GM12878 (cell line): Measurements from ENCODE around the gene ATP5ME. TPM values are rescaled to one million over a fixed set of nuclear protein-coding genes. Genes with fewer than 3 reads are reported as not detected.

ENCODE experiments used
- ATAC-seq: fragments of 200-7000 bp; cut with Tn5 transposase; 3 replicates; pipeline ENCODE4 v1.9.1; 2020; ENCODE audit warnings: mild to moderate bottlenecking, moderate library complexity
- BruUV-seq: library from RNA; stranded (reverse); fragments of 400-500 nt; replicated peaks from 2 replicates; lab custom pipeline; 2021; lab: Mats Ljungman, UMichigan
- CTCF ChIA-PET: fragments of 300-600 bp; sonication (Branson Sonifier 250); formaldehyde crosslinking; extraction: SDS; loops from one replicate; lab custom pipeline; 2021; ENCODE audit warnings: inconsistent platforms; lab: Yijun Ruan, JAX
- POLR2A ChIA-PET: fragments of 350-600 bp; formaldehyde crosslinking; extraction: SDS; loops from one replicate; lab custom pipeline; 2021; ENCODE audit warnings: inconsistent platforms; lab: Charles Lee
- RAD21 ChIA-PET: fragments of 300-600 bp; sonication (Branson Sonifier 250); formaldehyde crosslinking; loops from one replicate; lab custom pipeline; 2023; ENCODE audit warnings: antibody characterized with exemption; ENCODE audit not compliant: unreplicated experiment; lab: Charles Lee
- SMC1A ChIA-PET: fragments of 300-600 bp; sonication (Branson Sonifier 250); formaldehyde crosslinking; loops from one replicate; lab custom pipeline; 2023; ENCODE audit not compliant: unreplicated experiment, uncharacterized antibody; lab: Charles Lee
- DNase-seq: peaks from one replicate; pipeline ENCODE4 v3.0.0-alpha.2; 2011; ENCODE audit warnings: low read depth, low spot score
- FAIRE-seq: peaks from 3 replicates; lab custom pipeline; 2011; peaks lifted over from hg19 to GRCh38; lab: Jason Lieb, UNC
- H2AFZ ChIP-seq: 2 replicates; pipeline ENCODE4 v1.6.0; 2011; ENCODE audit warnings: low read depth, low read length, control low read depth; ENCODE audit not compliant: control insufficient read depth
- H3K27ac ChIP-seq: 2 replicates; pipeline ENCODE4 v1.5.1; 2011; ENCODE audit warnings: control low read depth; ENCODE audit not compliant: control insufficient read depth, insufficient read depth
- H3K27me3 ChIP-seq, 2 experiments: replicated peaks in 1 of 2; 2 replicates each; pipeline versions ENCODE4 v1.6.0 to v1.6.1; 2011; ENCODE audit warnings: low read length in 1 of 2; ENCODE audit not compliant: control insufficient read depth in 2 of 2, insufficient read depth in 2 of 2
- H3K36me3 ChIP-seq, 2 experiments: 2 replicates each; pipeline ENCODE4 v1.5.1; 2011; ENCODE audit warnings: low read length in 1 of 2; ENCODE audit not compliant: control insufficient read depth in 2 of 2, insufficient read depth in 2 of 2
- H3K4me1 ChIP-seq: 2 replicates; pipeline ENCODE4 v1.6.1; 2011; ENCODE audit warnings: mild to moderate bottlenecking, low read length, moderate library complexity, mixed read lengths; ENCODE audit not compliant: control insufficient read depth, insufficient read depth
- H3K4me2 ChIP-seq: 2 replicates; pipeline ENCODE4 v1.6.0; 2011; ENCODE audit warnings: control low read depth; ENCODE audit not compliant: control insufficient read depth, insufficient read depth
- H3K4me3 ChIP-seq: fragments of 200-600 bp; sonication (generic); 2 replicates; pipeline ENCODE4 v1.5.1; 2016
- H3K79me2 ChIP-seq: 2 replicates; pipeline ENCODE4 v1.6.0; 2011; ENCODE audit warnings: low read length; ENCODE audit not compliant: control insufficient read depth, insufficient read depth
- H3K9ac ChIP-seq: 2 replicates; pipeline ENCODE4 v1.8.0; 2011; ENCODE audit warnings: low read length, control low read depth, mixed read lengths; ENCODE audit not compliant: control insufficient read depth, insufficient read depth
- H3K9me3 ChIP-seq: replicated peaks from 3 replicates; pipeline ENCODE4 v1.5.1; 2011; ENCODE audit warnings: mild to moderate bottlenecking, low read length; ENCODE audit not compliant: control insufficient read depth, insufficient read depth
- H4K20me1 ChIP-seq: 2 replicates; pipeline ENCODE4 v1.6.0; 2011; ENCODE audit not compliant: control insufficient read depth, insufficient read depth
- ATF7 ChIP-seq: fragments of 450-650 bp; IDR thresholded peaks from 2 replicates; pipeline ENCODE4 v1.6.1; 2016; ENCODE audit warnings: low read depth, mild to moderate bottlenecking
- BHLHE40 ChIP-seq, 2 experiments: fragments of 450-650 bp in 1 of 2; IDR thresholded peaks; 2 replicates each; pipeline ENCODE4 v1.6.1; 2011 to 2017; ENCODE audit warnings: low read depth in 2 of 2, borderline replicate concordance in 1 of 2, improper control_type of control experiment in 1 of 2, low read length in 1 of 2, mild to moderate bottlenecking in 1 of 2
- CREB1 ChIP-seq: IDR thresholded peaks from 2 replicates; pipeline ENCODE4 v1.6.1; 2012; ENCODE audit warnings: low read depth, mild to moderate bottlenecking, inconsistent platforms
- HDAC2 ChIP-seq: fragments of 200-600 bp; sonication (generic); IDR thresholded peaks from 2 replicates; pipeline ENCODE4 v1.6.1; 2017
- IKZF1 ChIP-seq: fragments of 450-650 bp; conservative IDR thresholded peaks from 2 replicates; pipeline ENCODE4 v1.6.1; 2017; ENCODE audit warnings: antibody characterized with exemption, mild to moderate bottlenecking
- MAX ChIP-seq: IDR thresholded peaks from 2 replicates; pipeline ENCODE4 v1.6.1; 2012; ENCODE audit warnings: low read depth, low read length, improper control_type of control experiment
- PKNOX1 ChIP-seq: fragments of 450-650 bp; IDR thresholded peaks from 2 replicates; pipeline ENCODE4 v1.6.1; 2016; ENCODE audit warnings: mild to moderate bottlenecking
- RFX5 ChIP-seq: IDR thresholded peaks from 2 replicates; pipeline ENCODE4 v1.6.1; 2011; ENCODE audit warnings: low read depth, low read length, improper control_type of control experiment
- YBX1 ChIP-seq: fragments of 450-650 bp; IDR thresholded peaks from 2 replicates; pipeline ENCODE4 v1.6.1; 2016; ENCODE audit warnings: antibody characterized with exemption
- ZBTB33 ChIP-seq: fragments of 450-650 bp; IDR thresholded peaks from 2 replicates; pipeline ENCODE4 v1.6.1; 2017; ENCODE audit warnings: mild to moderate bottlenecking
- WGBS: methylation state at CpG from one replicate; pipeline ENCODE4 v1.1.6; 2016; ENCODE audit warnings: low lambda C conversion rate; ENCODE audit not compliant: insufficient replicate concordance, insufficient coverage; ENCODE audit errors: missing lambda C conversion rate; 5-methylcytosine and 5-hydroxymethylcytosine counted together
- in situ Hi-C: fragments of 300-500 bp; cut with MboI; formaldehyde crosslinking; loops from 9 replicates; pipeline ENCODE4 v1.14.3; 2018; ENCODE audit warnings: mixed read lengths
- intact Hi-C: fragments of 100-400 bp; cut with micrococcal nuclease; formaldehyde crosslinking; loops from one replicate; pipeline ENCODE4 v1.14.2; 2022; ENCODE audit not compliant: unreplicated experiment
- polyA plus RNA-seq, 11 experiments: library from polyadenylated mRNA; depleted of rRNA in 4 of 11; unstranded in 6 of 11; stranded (reverse) in 5 of 11; fragments of >200 nt; fragmentation: Nextera tagmentation in 4 of 11; fragmentation: Illumina TruSeq in 1 of 11; extraction: Ambion mirVana in 4 of 11; extraction: Trizol in 1 of 11; gene quantifications; 1 replicate in 1 of 11; 2 replicates in 10 of 11; pipeline versions ENCODE4 v1.2.1 to v1.2.3, GENCODE V29; 2011 to 2016; ENCODE audit warnings: inconsistent platforms in 2 of 11, missing spikeins in 2 of 11, low read depth in 1 of 11
- total RNA-seq, 4 experiments: library from RNA; depleted of rRNA in 3 of 4; stranded (reverse); fragments of >200 nt in 3 of 4; fragmentation: Illumina TruSeq in 1 of 4; extraction: Trizol in 1 of 4; gene quantifications; 2 replicates each; pipeline versions ENCODE4 v1.2.1 to v1.2.3, GENCODE V29; 2013 to 2021

Gene ATP5ME
- total and polyA plus RNA-seq, 10 of the 15 experiments (the other 5 are each of a cell fraction or from before 2014, with no cell fraction given), result 279 to 2,374 (median 509) TPM

GRCh38 chr4:680928-681645 is 7.0 kb upstream of the ATP5ME start:
- H3K4me2 ChIP-seq, result peak overlapping the region; percentile 89
- ChIA-PET CTCF (no interaction called here), SMC1A (interaction anchor here (1.1 kb wide), 1 partner anchor 75 kb away, joined by 3 read pairs; no protein-coding TSS in a partner anchor), POLR2A (interaction anchor here (0.5 to 1.8 kb wide), 3 partner anchors 10 to 349 kb away, joined by 3 to 5 read pairs (median 4); no protein-coding TSS in a partner anchor), RAD21 (no interaction called here)
- H3K27me3 ChIP-seq, result no peaks in the 10 kb centered on the region
- FAIRE-seq (peak; percentile 65), DNase-seq (no peak), ATAC-seq (peak; percentile 59)
- peaks cover 26% of the 10 kb centered on the region for H3K4me1 ChIP-seq
- in situ Hi-C loops, result no loop called here
- WGBS, result 6% methylated on average over 38 of the region's 62 CpGs
- H3K27ac ChIP-seq, result no peak overlapping the region
- intact Hi-C loops, result no loop called here
- H3K79me2 ChIP-seq, result no peaks in the 10 kb centered on the region; the same call in 1 of the 2 replicates
- peak overlapping the region; percentile 62 for H3K9ac ChIP-seq
- peak overlapping the region; percentile 47 for H3K4me3 ChIP-seq
- TF ChIP-seq BHLHE40 (IDR thresholded peaks at IDR 0.05; ENCODE audit: borderline replicate concordance in 1 of 2, low read depth in 2 of 2, low read length in 1 of 2) (peak in 1 of 2 experiments; percentile 35; a peak in 1 of 4 replicates), HDAC2 (no peak), MAX (no peak), PKNOX1 (peak; percentile 40; the same call in 1 of the 2 replicates), ATF7 (no peak), YBX1 (no peak), ZBTB33 (no peak), CREB1 (no peak), IKZF1 (no peak), RFX5 (no peak)
- H3K36me3 ChIP-seq, result no peaks in the 10 kb centered on the region
- H2AFZ ChIP-seq, result peak overlapping the region; percentile 65
- BruUV-seq, result no TSS peak
- no peaks in the 10 kb centered on the region for H4K20me1 ChIP-seq
- no peaks in the 10 kb centered on the region for H3K9me3 ChIP-seq
